Fibroblast of lung (primary cell): ENCODE results near the gene CAMTA1. TPM values are rescaled to one million over a fixed set of nuclear protein-coding genes. Genes with fewer than 3 reads are reported as not detected.

ENCODE experiments used
- DNase-seq, 2 donors: peaks; one replicate each; pipeline versions ENCODE4 v3.0.0 to v3.0.0-alpha.2; 2010; ENCODE audit warnings: low read depth in 2 of 2
- H2AFZ ChIP-seq: 2 replicates; pipeline ENCODE4 v1.5.1; 2012; ENCODE audit warnings: low read length, control low read depth, inconsistent platforms
- H3K27ac ChIP-seq: 2 replicates; pipeline ENCODE4 v1.5.1; 2011; ENCODE audit warnings: low read length, control low read depth; ENCODE audit not compliant: insufficient read depth
- H3K27me3 ChIP-seq: 2 replicates; pipeline ENCODE4 v1.5.1; 2011; ENCODE audit warnings: mild to moderate bottlenecking, low read length; ENCODE audit not compliant: control insufficient read depth, insufficient read depth
- H3K36me3 ChIP-seq: 2 replicates; pipeline ENCODE4 v1.5.1; 2011; ENCODE audit warnings: low read length; ENCODE audit not compliant: control insufficient read depth, insufficient read depth
- H3K4me1 ChIP-seq: 2 replicates; pipeline ENCODE4 v1.5.1; 2011; ENCODE audit warnings: low read length; ENCODE audit not compliant: control insufficient read depth, insufficient read depth; ENCODE audit errors: extremely low read depth
- H3K4me2 ChIP-seq: 2 replicates; pipeline ENCODE4 v1.5.1; 2011; ENCODE audit warnings: low read length, control low read depth; ENCODE audit not compliant: insufficient read depth; ENCODE audit errors: extremely low read depth
- H3K4me3 ChIP-seq, 4 experiments: fragments of 200-600 bp in 1 of 4; sonication (generic) in 1 of 4; replicated peaks in 1 of 4; 2 replicates each; pipeline ENCODE4 v1.5.1; 2011 to 2016; ENCODE audit warnings: low read length in 4 of 4, low read depth in 3 of 4, mild to moderate bottlenecking in 3 of 4, control low read depth in 2 of 4, inconsistent platforms in 1 of 4, mixed read lengths in 1 of 4; ENCODE audit not compliant: insufficient read depth in 1 of 4; ENCODE audit errors: control extremely low read depth in 1 of 4
- H3K79me2 ChIP-seq: 2 replicates; pipeline ENCODE4 v1.5.1; 2012; ENCODE audit warnings: mild to moderate bottlenecking, low read length, inconsistent platforms; ENCODE audit not compliant: control insufficient read depth, insufficient read depth
- H3K9ac ChIP-seq: 2 replicates; pipeline ENCODE4 v1.5.1; 2011; ENCODE audit warnings: mild to moderate bottlenecking, low read length, control low read depth; ENCODE audit not compliant: insufficient read depth
- H3K9me3 ChIP-seq: 2 replicates; pipeline ENCODE4 v1.5.1; 2012; ENCODE audit warnings: low read depth, low read length; ENCODE audit not compliant: control insufficient read depth, insufficient read depth
- H4K20me1 ChIP-seq: 2 replicates; pipeline ENCODE4 v1.5.1; 2011; ENCODE audit warnings: low read length; ENCODE audit not compliant: control insufficient read depth, insufficient read depth; ENCODE audit errors: extremely low read depth
- CTCF ChIP-seq, 2 donors: IDR thresholded peaks in 1 of 2; conservative IDR thresholded peaks in 1 of 2; 1 replicate in 1 of 2; 2 replicates in 1 of 2; pipeline ENCODE4 v1.5.1; 2011 to 2012; ENCODE audit warnings: low read length in 2 of 2, control low read depth in 1 of 2, inconsistent platforms in 1 of 2, low read depth in 1 of 2, mild to moderate bottlenecking in 1 of 2
- EZH2 ChIP-seq: IDR thresholded peaks from 2 replicates; pipeline ENCODE4 v1.5.1; 2012; ENCODE audit warnings: low read length, control low read depth, mild to moderate bottlenecking; ENCODE audit errors: missing control alignments
- polyA plus RNA-seq, 2 donors: library from polyadenylated mRNA; depleted of rRNA in 1 of 2; stranded (reverse) in 1 of 2; unstranded in 1 of 2; fragments of >200 nt; gene quantifications; 2 replicates each; pipeline ENCODE4 v1.2.1, GENCODE V29; 2011 to 2012; ENCODE audit warnings: missing spikeins in 1 of 2
- total RNA-seq: library from RNA; depleted of rRNA; stranded (reverse); fragments of >200 nt; gene quantifications from 2 replicates; pipeline ENCODE4 v1.2.1, GENCODE V29; 2014

CAMTA1 gene
- total and polyA plus RNA-seq, 2 donors (not counting 1 experiment from before 2014, with no cell fraction given): 47.6 to 86.0 TPM

- Histone ChIP-seq H3K27ac (no peak overlapping the region), H3K9me3 (no peaks in the 10 kb centered on the region), H3K36me3 (no peaks in the 10 kb centered on the region), H4K20me1 (no peaks in the 10 kb centered on the region), H2AFZ (no peak overlapping the region), H3K4me2 (no peak overlapping the region), H3K4me1 (no peaks in the 10 kb centered on the region), H3K9ac (no peak overlapping the region), H3K79me2 (no peaks in the 10 kb centered on the region), H3K27me3 (no peaks in the 10 kb centered on the region), H3K4me3 (no peak overlapping the region)
- DNase-seq: no peak
- no peak for TF ChIP-seq CTCF (conservative IDR thresholded peaks at IDR 0.05 in 1 of 2, IDR thresholded peaks at IDR 0.05 in 1 of 2; ENCODE audit: low read depth in 1 of 2, low read length in 2 of 2)
- TF ChIP-seq EZH2: no peak
Measured at GRCh38 chr1:7407980-7408770, 622.9 kb downstream of the CAMTA1 start.

GRCh38 chr1:7408771-7409150 is 623.5 kb downstream of the CAMTA1 start:
- H4K20me1 ChIP-seq: no peaks in the 10 kb centered on the region
- H3K4me1 ChIP-seq: no peaks in the 10 kb centered on the region
- H3K27ac ChIP-seq: no peak overlapping the region
- H3K27me3 ChIP-seq: no peaks in the 10 kb centered on the region
- TF ChIP-seq CTCF (conservative IDR thresholded peaks at IDR 0.05 in 1 of 2, IDR thresholded peaks at IDR 0.05 in 1 of 2; ENCODE audit: low read depth in 1 of 2, low read length in 2 of 2): no peak
- TF ChIP-seq EZH2: no peak
- H3K9ac ChIP-seq: no peak overlapping the region
- H3K36me3 ChIP-seq: no peaks in the 10 kb centered on the region
- no peak for DNase-seq
- no peaks in the 10 kb centered on the region for H3K79me2 ChIP-seq
- H3K4me3 ChIP-seq: no peak overlapping the region
- no peak overlapping the region for H2AFZ ChIP-seq
- no peak overlapping the region for H3K4me2 ChIP-seq
- H3K9me3 ChIP-seq: no peaks in the 10 kb centered on the region

DNA sequence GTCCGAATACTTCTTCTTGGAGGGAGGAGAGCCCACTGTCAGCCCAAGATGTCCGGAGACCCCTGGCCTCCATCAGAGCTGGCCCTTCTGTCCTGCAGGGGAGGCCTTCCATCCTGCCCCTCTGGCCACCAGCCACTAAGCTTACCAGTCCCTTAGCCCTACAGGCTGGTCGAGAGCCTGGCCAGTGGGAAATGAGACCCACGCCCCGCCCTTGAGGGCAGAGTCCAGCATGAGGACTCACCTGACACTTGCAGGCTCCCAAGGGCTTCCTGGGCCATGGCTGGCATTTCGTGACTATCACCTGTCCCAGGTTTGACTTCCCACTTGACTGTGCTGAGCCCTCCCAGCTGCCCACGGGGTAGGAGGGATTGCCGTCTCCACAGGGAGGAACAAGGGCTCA is 624.0 kb downstream of the CAMTA1 start:
- H3K27me3 ChIP-seq: no peaks in the 10 kb centered on the region
- no peak overlapping the region for H3K27ac ChIP-seq
- no peaks in the 10 kb centered on the region for H3K36me3 ChIP-seq

More for the DNA sequence above, 624.0 kb downstream of the CAMTA1 start:
- no peak overlapping the region for H3K4me2 ChIP-seq
- DNase-seq: no peak
- H2AFZ ChIP-seq: no peak overlapping the region
- H3K4me1 ChIP-seq: no peaks in the 10 kb centered on the region
- H3K9ac ChIP-seq: no peak overlapping the region
- no peak overlapping the region for H3K4me3 ChIP-seq
- no peak for TF ChIP-seq EZH2
- no peak for TF ChIP-seq CTCF (conservative IDR thresholded peaks at IDR 0.05 in 1 of 2, IDR thresholded peaks at IDR 0.05 in 1 of 2; ENCODE audit: low read depth in 1 of 2, low read length in 2 of 2)
- H3K9me3 ChIP-seq: no peaks in the 10 kb centered on the region
- H4K20me1 ChIP-seq: no peaks in the 10 kb centered on the region
- H3K79me2 ChIP-seq: no peaks in the 10 kb centered on the region
